Measurements from ENCODE around the gene SLC2A10.
"Not testable (repeated sequence)": the region's sequence is repeated elsewhere in the genome, so short reads cannot be mapped to it uniquely, and the experiment has no call there.

SLC2A10 gene

DNA sequence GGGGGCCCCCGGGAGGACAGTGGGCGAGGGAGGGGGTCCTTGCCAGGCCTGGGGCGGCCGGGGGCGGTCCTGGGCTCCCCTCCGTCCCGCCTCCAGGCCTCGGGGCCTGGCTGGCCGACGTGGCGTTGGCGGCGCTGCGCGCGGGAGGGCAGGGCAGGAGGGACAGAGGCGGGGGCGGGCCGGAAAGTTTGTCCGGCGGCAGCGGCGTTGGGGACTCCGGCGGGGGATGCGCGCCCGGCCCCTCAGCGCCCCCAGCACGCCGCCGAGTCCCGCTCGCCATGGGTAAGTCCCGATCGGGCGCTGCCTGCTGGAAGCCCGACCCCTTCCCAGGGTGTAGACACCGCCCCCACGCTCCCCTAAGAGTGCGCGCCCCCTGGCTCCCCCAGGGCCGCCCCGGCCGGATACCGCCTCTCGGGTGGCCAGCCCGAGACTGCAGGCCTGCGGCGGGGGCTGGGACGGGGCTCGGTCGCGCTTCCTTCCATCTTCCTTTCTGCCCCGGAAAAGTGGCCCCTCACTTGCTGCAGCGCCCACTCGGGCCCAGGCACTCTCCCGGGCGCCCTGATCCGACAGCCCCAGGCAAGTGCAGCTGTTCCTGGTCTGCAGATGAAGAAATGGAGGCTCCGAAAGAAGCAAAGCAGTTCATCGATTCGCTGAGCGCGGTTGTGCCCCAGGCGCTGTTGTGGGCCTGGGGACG lies at the start of gene SLC2A10:
TSS of gene SLC2A10 (plus strand) at position 191 of the 694 bp plus-strand sequence. CDS start at position 279, 88 bp downstream.
- DNase-seq: no peak

- no peak for DNase-seq
These were observed 49.0 kb upstream of the SLC2A10 start for GRCh38 chr20:46660487-46660886.

- no peak for DNase-seq
These were observed 47.8 kb upstream of the SLC2A10 start for GRCh38 chr20:46661659-46662058.

- DNase-seq: no peak
These were observed 45.9 kb upstream of the SLC2A10 start for GRCh38 chr20:46663531-46663930.

GRCh38 chr20:46665602-46666001 lies 43.8 kb upstream of the SLC2A10 start:
- DNase-seq: no peak

DNA sequence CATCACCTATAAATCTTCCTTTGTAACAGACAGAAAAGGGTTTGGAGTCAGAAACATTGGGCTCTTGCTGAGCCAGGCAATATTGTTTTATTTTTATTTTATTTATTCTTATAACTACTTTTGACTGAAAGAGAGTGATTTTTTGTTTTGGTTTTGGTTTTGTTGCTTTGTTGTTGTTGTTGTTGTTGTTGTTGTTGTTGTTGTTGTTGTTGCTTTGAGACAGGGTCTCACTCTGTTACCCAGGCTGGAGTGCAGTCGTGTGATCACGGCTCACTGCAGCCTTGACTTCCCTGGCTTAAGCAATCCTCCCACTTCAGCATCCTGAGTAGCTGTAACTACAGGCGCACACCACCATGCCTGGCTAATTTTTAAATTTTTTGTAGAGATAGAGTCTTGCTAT lies 43.1 kb upstream of the SLC2A10 start:
- no peak for DNase-seq

- DNase-seq: no peak
These were observed 42.5 kb upstream of the SLC2A10 start for GRCh38 chr20:46666818-46667515.

DNA sequence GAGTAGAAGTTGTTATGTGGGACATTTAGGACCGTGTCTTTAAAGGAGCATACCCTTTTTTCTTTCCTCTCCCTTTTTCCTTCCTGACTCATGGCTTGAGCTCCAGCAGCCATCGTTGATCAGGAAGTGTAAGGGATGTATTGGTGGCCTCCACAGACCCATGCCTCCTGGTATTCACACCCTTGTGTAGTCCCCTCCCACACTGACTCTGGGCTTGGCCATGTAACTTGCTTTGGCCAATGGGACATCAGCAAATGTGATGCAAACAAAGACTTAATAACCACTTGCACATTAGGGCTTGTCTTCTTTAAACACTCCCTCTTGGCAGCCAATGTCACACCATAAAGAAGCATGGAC lies 39.2 kb upstream of the SLC2A10 start:
- no peak for DNase-seq

- no peak for DNase-seq
These were observed 38.6 kb upstream of the SLC2A10 start for GRCh38 chr20:46670585-46671584.

- DNase-seq: no peak
These were observed 37.4 kb upstream of the SLC2A10 start for GRCh38 chr20:46671866-46672542.

DNA sequence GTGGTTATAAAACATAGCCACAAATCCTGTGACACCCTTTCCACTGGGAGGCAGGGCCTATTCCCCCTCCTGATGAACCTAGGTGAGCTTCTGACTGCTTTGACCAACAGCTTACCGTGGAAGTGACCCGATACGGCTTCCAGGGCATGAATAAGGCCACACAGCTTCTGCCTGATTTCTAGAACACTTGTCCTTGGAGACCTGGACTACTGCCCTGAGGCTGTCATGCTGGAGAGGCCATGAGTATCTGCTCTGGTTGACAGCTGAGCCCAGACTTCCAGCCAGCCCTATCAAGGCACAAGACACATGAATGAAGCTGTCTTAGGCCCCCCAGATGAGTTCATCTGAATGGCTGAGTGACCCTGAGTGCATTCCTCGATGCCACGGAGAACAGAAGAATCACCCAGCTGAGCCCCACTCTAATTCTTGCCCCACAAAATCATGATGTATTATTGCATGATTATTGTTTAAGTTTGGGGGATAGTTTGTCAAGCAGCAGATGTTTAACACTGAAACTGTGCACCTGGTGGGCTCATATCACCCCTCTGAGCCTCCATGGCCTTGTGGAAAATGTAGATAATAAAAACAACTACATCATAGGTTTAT lies 36.8 kb upstream of the SLC2A10 start:
- DNase-seq: no peak

GRCh38 chr20:46673394-46674252 lies 35.8 kb upstream of the SLC2A10 start:
- DNase-seq: no peak

DNA sequence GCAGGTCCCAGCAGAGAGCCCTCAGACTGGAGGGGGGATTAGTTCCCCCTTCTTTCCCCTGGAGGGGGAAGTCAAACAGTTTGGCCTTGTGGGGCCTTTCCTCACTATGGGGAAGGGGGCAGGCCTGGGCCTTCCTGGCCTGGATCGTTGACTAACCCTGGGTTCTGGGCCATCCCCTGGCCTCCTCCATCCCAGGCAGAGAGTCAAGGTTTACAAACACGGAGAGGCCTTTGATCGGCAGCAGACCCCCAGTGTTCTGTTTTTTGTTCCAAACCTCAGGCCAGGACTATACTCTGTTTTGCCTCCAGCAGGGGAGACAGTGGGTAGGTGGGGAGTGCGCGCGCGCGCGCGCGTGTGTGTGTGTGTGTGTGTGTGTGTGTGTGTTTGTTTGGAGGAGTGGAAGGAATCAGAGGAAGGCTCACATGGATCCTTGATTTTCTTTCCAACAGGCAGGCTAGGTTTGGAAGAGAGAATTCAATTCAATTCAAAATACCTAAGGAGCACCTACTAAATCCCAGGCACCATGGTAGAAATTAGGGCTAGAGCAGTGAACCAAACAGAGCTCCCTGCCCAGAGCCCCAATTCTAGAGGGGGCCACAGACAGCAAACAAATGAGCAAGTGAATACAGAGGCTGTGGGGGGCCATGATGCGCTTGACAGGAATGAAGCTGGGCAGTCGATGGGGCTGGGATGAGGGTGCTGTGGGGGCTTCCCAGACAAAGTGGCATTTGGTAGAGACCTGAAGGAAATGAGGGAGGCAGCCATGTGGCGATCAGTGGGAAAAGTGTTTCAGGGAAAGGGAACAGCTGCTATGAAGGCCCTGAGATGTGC lies 35.0 kb upstream of the SLC2A10 start:
- no peak for DNase-seq

DNA sequence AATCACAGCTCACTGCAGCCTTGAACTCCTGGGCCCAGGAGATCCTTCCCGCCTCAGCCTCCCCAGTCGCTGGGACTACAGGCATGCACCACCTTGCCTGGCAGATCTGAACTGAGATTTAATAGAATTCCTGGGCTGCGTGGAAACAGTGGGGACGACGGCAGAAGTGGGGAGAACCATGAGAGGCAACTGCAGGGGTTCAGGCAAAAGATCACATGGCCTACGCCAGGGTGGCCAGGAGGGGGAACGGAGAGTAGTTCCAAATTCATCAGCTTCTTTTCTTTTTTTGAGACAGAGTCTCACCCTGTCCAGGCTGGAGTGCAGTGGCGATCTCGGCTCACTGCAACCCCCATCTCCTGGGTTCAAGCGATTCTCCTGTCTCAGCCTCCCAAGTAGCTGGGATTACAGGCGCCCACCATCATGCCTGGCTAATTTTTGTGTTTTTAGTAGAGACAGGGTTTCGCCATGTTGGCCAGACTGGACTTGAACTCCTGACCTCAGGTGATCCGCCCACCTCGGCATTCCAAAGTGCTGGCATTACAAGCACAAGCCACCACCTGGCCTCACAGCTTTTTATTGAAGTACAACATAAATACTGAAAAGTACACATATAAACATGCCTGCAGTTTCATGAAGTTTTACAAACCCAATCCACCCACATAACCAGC lies 32.7 kb upstream of the SLC2A10 start:
- not testable (repeated sequence) for DNase-seq

DNA sequence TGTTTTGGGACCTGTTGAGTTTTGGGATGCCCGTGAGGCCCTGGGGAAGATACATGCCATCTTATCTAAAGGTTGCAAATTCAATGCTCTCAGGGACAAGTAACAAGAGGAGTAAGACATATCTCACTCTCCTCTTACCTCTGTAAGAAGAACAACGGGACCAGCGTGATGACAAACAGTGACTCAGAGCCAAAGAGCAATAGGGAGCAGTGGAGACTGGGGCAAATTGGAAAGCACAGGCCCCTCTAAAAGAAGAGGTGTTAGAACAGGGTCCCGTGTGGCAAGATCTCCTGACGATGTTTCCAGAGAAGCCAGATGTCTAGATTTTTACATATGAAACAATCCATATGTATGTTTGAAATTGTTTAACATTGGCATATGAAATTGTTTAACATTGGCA lies 31.8 kb upstream of the SLC2A10 start:
- no peak for DNase-seq

- DNase-seq: no peak
These were observed 30.9 kb upstream of the SLC2A10 start for GRCh38 chr20:46678516-46678915.

- no peak for DNase-seq
These were observed 28.8 kb upstream of the SLC2A10 start for GRCh38 chr20:46680684-46681031.

GRCh38 chr20:46681032-46681854 lies 28.2 kb upstream of the SLC2A10 start:
- DNase-seq: no peak
